C4-2B (cell line): Measurements from ENCODE around the gene UPF3B.

Source experiments
- H3K27ac ChIP-seq: fragments of 450-650 bp; 2 replicates; pipeline ENCODE4 v1.5.1; 2017
- ZFX ChIP-seq: fragments of 450-650 bp; IDR thresholded peaks from 2 replicates; pipeline ENCODE4 v1.6.1; 2017
- TF ChIP-seq, protein P1 (sequence below): fragments of 450-650 bp; conservative IDR thresholded peaks from 2 replicates; pipeline ENCODE4 v1.5.1; 2017; ENCODE audit warnings: mild to moderate bottlenecking

UPF3B gene

DNA sequence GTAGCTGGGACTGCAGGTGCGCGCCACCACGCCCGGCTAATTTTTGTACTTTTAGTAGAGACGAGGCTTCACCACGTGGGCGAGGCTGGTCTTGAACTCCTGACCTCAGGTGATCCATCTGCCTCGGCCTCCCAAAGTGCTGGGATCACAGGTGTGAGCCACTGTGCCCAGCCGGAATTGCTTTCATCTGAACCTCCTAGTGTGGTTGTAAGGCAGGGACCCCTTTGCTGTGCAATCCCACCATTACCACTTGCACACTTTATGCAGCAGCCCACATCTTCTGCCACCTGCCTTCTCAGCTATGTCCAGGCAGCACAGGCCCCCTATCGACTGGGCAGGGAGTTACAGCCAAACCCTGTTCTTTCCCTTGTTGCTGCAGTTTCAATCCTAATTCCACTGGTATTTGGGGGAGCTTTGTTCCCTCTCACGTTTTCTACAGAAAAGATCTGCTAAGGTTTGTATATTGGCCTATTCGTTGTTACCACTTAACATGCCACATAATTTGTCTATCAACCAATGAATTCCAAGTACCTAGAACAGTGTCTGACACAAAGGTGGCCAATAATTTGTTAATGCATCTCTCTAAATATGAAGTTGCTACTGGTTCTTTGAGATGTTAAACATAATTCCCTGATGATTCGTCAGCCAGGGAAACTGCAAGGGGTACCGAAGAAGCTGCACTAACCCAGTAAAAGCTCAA is 67.9 kb downstream of the UPF3B start:
- no peak for TF ChIP-seq ZFX
- TF ChIP-seq, protein P1, sequence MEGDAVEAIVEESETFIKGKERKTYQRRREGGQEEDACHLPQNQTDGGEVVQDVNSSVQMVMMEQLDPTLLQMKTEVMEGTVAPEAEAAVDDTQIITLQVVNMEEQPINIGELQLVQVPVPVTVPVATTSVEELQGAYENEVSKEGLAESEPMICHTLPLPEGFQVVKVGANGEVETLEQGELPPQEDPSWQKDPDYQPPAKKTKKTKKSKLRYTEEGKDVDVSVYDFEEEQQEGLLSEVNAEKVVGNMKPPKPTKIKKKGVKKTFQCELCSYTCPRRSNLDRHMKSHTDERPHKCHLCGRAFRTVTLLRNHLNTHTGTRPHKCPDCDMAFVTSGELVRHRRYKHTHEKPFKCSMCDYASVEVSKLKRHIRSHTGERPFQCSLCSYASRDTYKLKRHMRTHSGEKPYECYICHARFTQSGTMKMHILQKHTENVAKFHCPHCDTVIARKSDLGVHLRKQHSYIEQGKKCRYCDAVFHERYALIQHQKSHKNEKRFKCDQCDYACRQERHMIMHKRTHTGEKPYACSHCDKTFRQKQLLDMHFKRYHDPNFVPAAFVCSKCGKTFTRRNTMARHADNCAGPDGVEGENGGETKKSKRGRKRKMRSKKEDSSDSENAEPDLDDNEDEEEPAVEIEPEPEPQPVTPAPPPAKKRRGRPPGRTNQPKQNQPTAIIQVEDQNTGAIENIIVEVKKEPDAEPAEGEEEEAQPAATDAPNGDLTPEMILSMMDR: peak; percentile 65
- H3K27ac ChIP-seq: no peak overlapping the region
